Liver (tissue), 9 donors: ENCODE results near the gene GNPTAB. TPM values are rescaled to one million over a fixed set of nuclear protein-coding genes. Genes with fewer than 3 reads are reported as not detected.

Experiments
- DNase-seq: peaks from one replicate; pipeline ENCODE4 v3.0.0-alpha.2; 2017; ENCODE audit warnings: low spot score
- H3K27ac ChIP-seq, 2 donors: one replicate each; pipeline ENCODE4 v1.7.0; 2013; ENCODE audit warnings: inconsistent platforms in 2 of 2, low read length in 2 of 2, control low read depth in 1 of 2, low read depth in 1 of 2, mild to moderate bottlenecking in 1 of 2
- H3K27me3 ChIP-seq, 4 donors: one replicate each; pipeline versions ENCODE4 v1.6.1 to v1.7.0; 2013; ENCODE audit warnings: low read length in 3 of 4, inconsistent platforms in 1 of 4, mild to moderate bottlenecking in 1 of 4, moderate library complexity in 1 of 4; ENCODE audit not compliant: control insufficient read depth in 4 of 4, insufficient read depth in 4 of 4
- H3K36me3 ChIP-seq, 4 donors: one replicate each; pipeline versions ENCODE4 v1.6.1 to v1.7.0; 2013; ENCODE audit warnings: low read length in 3 of 4, mild to moderate bottlenecking in 3 of 4, low read depth in 1 of 4, moderate library complexity in 1 of 4; ENCODE audit not compliant: control insufficient read depth in 4 of 4, insufficient read depth in 3 of 4
- H3K4me1 ChIP-seq, 4 donors: one replicate each; pipeline versions ENCODE4 v1.6.1 to v1.7.0; 2013; ENCODE audit warnings: low read length in 3 of 4, mild to moderate bottlenecking in 3 of 4, moderate library complexity in 1 of 4; ENCODE audit not compliant: control insufficient read depth in 4 of 4, insufficient read depth in 4 of 4
- H3K4me3 ChIP-seq, 3 donors: one replicate each; pipeline versions ENCODE4 v1.6.1 to v1.7.0; 2013; ENCODE audit warnings: low read length in 3 of 3, control low read depth in 1 of 3, low read depth in 1 of 3, mild to moderate bottlenecking in 1 of 3
- H3K9ac ChIP-seq, 2 donors: one replicate each; pipeline ENCODE4 v1.7.0; 2013; ENCODE audit warnings: low read length in 2 of 2, mild to moderate bottlenecking in 2 of 2, moderate library complexity in 2 of 2, control low read depth in 1 of 2, low read depth in 1 of 2
- H3K9me3 ChIP-seq, 4 donors: one replicate each; pipeline versions ENCODE4 v1.6.1 to v1.7.0; 2013; ENCODE audit warnings: low read length in 3 of 4; ENCODE audit not compliant: control insufficient read depth in 4 of 4
- ATF3 ChIP-seq: IDR thresholded peaks from 2 replicates; pipeline ENCODE4 v1.6.1; 2016; ENCODE audit warnings: antibody characterized with exemption
- CTCF ChIP-seq: fragments of 150-350 bp; IDR thresholded peaks from 2 replicates; pipeline ENCODE4 v1.5.1; 2017; ENCODE audit warnings: improper control_type of control experiment, low read depth, low read length; ENCODE audit not compliant: missing input control
- EGR1 ChIP-seq, 2 donors: IDR thresholded peaks; 2 replicates each; pipeline ENCODE4 v1.6.1; 2016 to 2018; ENCODE audit warnings: antibody characterized with exemption in 2 of 2, low read depth in 2 of 2
- FOXA1 ChIP-seq: IDR thresholded peaks from 2 replicates; pipeline ENCODE4 v1.6.1; 2016; ENCODE audit warnings: antibody characterized with exemption
- FOXA2 ChIP-seq: IDR thresholded peaks from 2 replicates; pipeline ENCODE4 v1.6.1; 2016; ENCODE audit warnings: antibody characterized with exemption
- GABPA ChIP-seq, 2 donors: IDR thresholded peaks in 1 of 2; conservative IDR thresholded peaks in 1 of 2; 2 replicates each; pipeline ENCODE4 v1.6.1; 2016; ENCODE audit warnings: antibody characterized with exemption in 2 of 2, mild to moderate bottlenecking in 1 of 2, moderate library complexity in 1 of 2
- HNF4A ChIP-seq, 2 donors: conservative IDR thresholded peaks; 2 replicates each; pipeline ENCODE4 v1.6.1; 2016; ENCODE audit warnings: antibody characterized with exemption in 2 of 2, mild to moderate bottlenecking in 2 of 2
- HNF4G ChIP-seq: IDR thresholded peaks from 2 replicates; pipeline ENCODE4 v1.6.1; 2016; ENCODE audit warnings: antibody characterized with exemption
- JUND ChIP-seq, 2 donors: IDR thresholded peaks; 2 replicates each; pipeline ENCODE4 v1.6.1; 2016; ENCODE audit warnings: antibody characterized with exemption in 2 of 2
- MAX ChIP-seq: IDR thresholded peaks from 2 replicates; pipeline ENCODE4 v1.6.1; 2016; ENCODE audit warnings: antibody characterized with exemption
- NR2F2 ChIP-seq: IDR thresholded peaks from 2 replicates; pipeline ENCODE4 v1.6.1; 2016; ENCODE audit warnings: antibody characterized with exemption
- RAD21 ChIP-seq, 2 donors: IDR thresholded peaks; 2 replicates each; pipeline ENCODE4 v1.6.1; 2016; ENCODE audit warnings: antibody characterized with exemption in 2 of 2, mild to moderate bottlenecking in 2 of 2
- REST ChIP-seq: IDR thresholded peaks from 2 replicates; pipeline ENCODE4 v1.6.1; 2016; ENCODE audit warnings: antibody characterized with exemption, mild to moderate bottlenecking
- RXRA ChIP-seq, 2 donors: IDR thresholded peaks; 2 replicates each; pipeline ENCODE4 v1.6.1; 2017 to 2018; ENCODE audit warnings: antibody characterized with exemption in 2 of 2, mild to moderate bottlenecking in 1 of 2
- SP1 ChIP-seq: IDR thresholded peaks from 2 replicates; pipeline ENCODE4 v1.6.1; 2018; ENCODE audit warnings: antibody characterized with exemption, mild to moderate bottlenecking
- TAF1 ChIP-seq: conservative IDR thresholded peaks from 2 replicates; pipeline ENCODE4 v1.6.1; 2016; ENCODE audit warnings: antibody characterized with exemption, mild to moderate bottlenecking
- YY1 ChIP-seq: IDR thresholded peaks from 2 replicates; pipeline ENCODE4 v1.6.1; 2016; ENCODE audit warnings: antibody characterized with exemption, mild to moderate bottlenecking
- ZBTB33 ChIP-seq: IDR thresholded peaks from 2 replicates; pipeline ENCODE4 v1.6.1; 2016; ENCODE audit warnings: antibody characterized with exemption
- WGBS: extraction: QIAGEN DNeasy Blood & Tissue Kit; methylation state at CpG from one replicate; pipeline ENCODE4 v1.1.7; 2013; 5-methylcytosine and 5-hydroxymethylcytosine counted together
- polyA plus RNA-seq, 2 donors: library from polyadenylated mRNA; stranded (reverse) in 1 of 2; unstranded in 1 of 2; fragments of 200-250 nt in 1 of 2; fragments of >200 nt in 1 of 2; fragmentation: Nextera tagmentation in 1 of 2; extraction: Ambion mirVana in 1 of 2; gene quantifications; one replicate each; pipeline versions ENCODE4 v1.2.1 to v1.2.3, GENCODE V29; 2013 to 2015
- total RNA-seq, 2 donors: library from RNA; depleted of rRNA; stranded (reverse); fragments of >200 nt; gene quantifications; one replicate each; pipeline ENCODE4 v1.2.3, GENCODE V29; 2014
- donor health status: healthy.
- donor health status: healthy.
- donor health status: healthy.
- donor health status: healthy.
- donor health status: healthy.

GNPTAB gene
- total and polyA plus RNA-seq, 4 donors = 4.6 to 11.1 (median 7.7) TPM

GRCh38 chr12:101764051-101764792, 66.5 kb downstream of the GNPTAB start:
- WGBS = 86% methylated on average over 5 of the region's 5 CpGs
- H3K9me3 ChIP-seq = no peaks in the 10 kb centered on the region
- no peak overlapping the region for H3K4me3 ChIP-seq
- no peak for TF ChIP-seq GABPA (IDR thresholded peaks at IDR 0.05 in 1 of 2, conservative IDR thresholded peaks at IDR 0.05 in 1 of 2)
- no peak for TF ChIP-seq SP1
- no peak for TF ChIP-seq HNF4G
- TF ChIP-seq FOXA1 = no peak
- no peak for TF ChIP-seq EGR1 (IDR thresholded peaks at IDR 0.05; ENCODE audit: low read depth in 2 of 2)
- TF ChIP-seq TAF1 = no peak
- TF ChIP-seq FOXA2 = no peak
- TF ChIP-seq ATF3 = no peak
- TF ChIP-seq RAD21 (IDR thresholded peaks at IDR 0.05) = no peak
- no peak for TF ChIP-seq ZBTB33
- no peak for TF ChIP-seq NR2F2
- TF ChIP-seq MAX = no peak
- no peak for TF ChIP-seq CTCF
- no peak for TF ChIP-seq HNF4A (conservative IDR thresholded peaks at IDR 0.05)
- no peak for TF ChIP-seq RXRA (IDR thresholded peaks at IDR 0.05)
- no peak for TF ChIP-seq REST
- no peak for TF ChIP-seq JUND (IDR thresholded peaks at IDR 0.05)
- no peak for TF ChIP-seq YY1
- H3K27ac ChIP-seq = no peak overlapping the region
- H3K4me1 ChIP-seq = no peaks in the 10 kb centered on the region
- no peaks in the 10 kb centered on the region for H3K27me3 ChIP-seq
- no peak overlapping the region for H3K9ac ChIP-seq
- no peak for DNase-seq
- peaks cover 1 to 14% (median 6%) of the 10 kb centered on the region in 4 donors for H3K36me3 ChIP-seq
